Activated CD4-positive, alpha-beta T cell treated with anti-CD3 and anti-CD28 coated beads for 36 hours (primary cell): ENCODE measurements around the gene CDRT15. TPM values are rescaled to one million over a fixed set of nuclear protein-coding genes. Genes with fewer than 3 reads are reported as not detected.
A peak's percentile ranks its signal among the peaks of the same experiment; 100 is the strongest.

ENCODE experiments used
- ATAC-seq: fragments of 200-7000 bp; cut with Tn5 transposase; one replicate; pipeline ENCODE4 v1.10.0; 2021; ENCODE audit warnings: mild to moderate bottlenecking, moderate library complexity
- CTCF ChIA-PET: fragments of 350-600 bp; sonication (Branson Sonifier 250); formaldehyde crosslinking; loops from one replicate; lab custom pipeline; 2021; ENCODE audit warnings: antibody characterized with exemption; lab: Charles Lee
- POLR2A ChIA-PET: fragments of 350-600 bp; sonication (Branson Sonifier 250); formaldehyde crosslinking; loops from one replicate; lab custom pipeline; 2021; ENCODE audit warnings: antibody characterized with exemption, inconsistent platforms; lab: Charles Lee
- DNase-seq: peaks from one replicate; pipeline ENCODE4 v3.0.0-alpha.2; 2020
- H3K27ac Mint-ChIP-seq: one replicate; pipeline ENCODE4 v1.8.0; 2021; ENCODE audit warnings: mixed read lengths
- H3K27me3 Mint-ChIP-seq: one replicate; pipeline ENCODE4 v1.8.0; 2021; ENCODE audit warnings: mixed read lengths
- H3K36me3 Mint-ChIP-seq: one replicate; pipeline ENCODE4 v1.8.0; 2021; ENCODE audit warnings: low read depth, mixed read lengths
- H3K4me1 Mint-ChIP-seq: one replicate; pipeline ENCODE4 v1.8.0; 2021; ENCODE audit warnings: mixed read lengths
- H3K4me3 Mint-ChIP-seq: one replicate; pipeline ENCODE4 v1.8.0; 2021; ENCODE audit warnings: mild to moderate bottlenecking, moderate library complexity, mixed read lengths
- H3K9me3 Mint-ChIP-seq: one replicate; pipeline ENCODE4 v1.8.0; 2021; ENCODE audit warnings: low read depth, mixed read lengths
- intact Hi-C, 2 experiments: fragments of 100-400 bp; cut with DNase I in 1 of 2; cut with micrococcal nuclease in 1 of 2; formaldehyde crosslinking; loops; one replicate each; pipeline versions ENCODE4 v1.14.2 to v1.15.1; 2022 to 2024; cut with DNase I, micrococcal nuclease
- total RNA-seq, 2 experiments: library from RNA; stranded (reverse); gene quantifications; one replicate each; pipeline ENCODE4 v1.2.3, GENCODE V29; 2021

Gene CDRT15
- total RNA-seq, 2 experiments from 2014 or later = not detected

DNA sequence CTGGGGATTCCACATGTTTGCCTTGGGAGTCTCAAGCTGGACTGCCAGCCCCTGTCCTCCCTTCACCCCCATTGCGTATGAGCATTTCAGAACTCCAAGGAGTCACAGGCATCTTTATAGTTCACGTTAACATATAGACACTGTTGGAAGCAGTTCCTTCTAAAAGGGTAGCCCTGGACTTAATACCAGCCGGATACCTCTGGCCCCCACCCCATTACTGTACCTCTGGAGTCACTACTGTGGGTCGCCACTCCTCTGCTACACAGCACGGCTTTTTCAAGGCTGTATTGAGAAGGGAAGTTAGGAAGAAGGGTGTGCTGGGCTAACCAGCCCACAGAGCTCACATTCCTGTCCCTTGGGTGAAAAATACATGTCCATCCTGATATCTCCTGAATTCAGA is 28.9 kb downstream of the CDRT15 start:
- Mint-ChIP-seq H3K9me3 (no peaks in the 10 kb centered on the region), H3K27me3 (no peaks in the 10 kb centered on the region), H3K4me1 (peaks cover 49% of the 10 kb centered on the region), H3K36me3 (peaks cover 37% of the 10 kb centered on the region), H3K27ac (no peak overlapping the region), H3K4me3 (no peak overlapping the region)
- ChIA-PET CTCF (interaction anchor here (0.5 to 0.7 kb wide), 3 partner anchors 111 to 262 kb away, joined by 3 to 4 read pairs (median 4); no protein-coding TSS in a partner anchor), POLR2A (interaction anchor here (0.5 kb wide), 1 partner anchor 93 kb away, joined by 3 read pairs; the partner anchor contains the start of gene HS3ST3B1)
- DNase-seq (no peak), ATAC-seq (no peak)
- intact Hi-C loops = no loop called here

DNA sequence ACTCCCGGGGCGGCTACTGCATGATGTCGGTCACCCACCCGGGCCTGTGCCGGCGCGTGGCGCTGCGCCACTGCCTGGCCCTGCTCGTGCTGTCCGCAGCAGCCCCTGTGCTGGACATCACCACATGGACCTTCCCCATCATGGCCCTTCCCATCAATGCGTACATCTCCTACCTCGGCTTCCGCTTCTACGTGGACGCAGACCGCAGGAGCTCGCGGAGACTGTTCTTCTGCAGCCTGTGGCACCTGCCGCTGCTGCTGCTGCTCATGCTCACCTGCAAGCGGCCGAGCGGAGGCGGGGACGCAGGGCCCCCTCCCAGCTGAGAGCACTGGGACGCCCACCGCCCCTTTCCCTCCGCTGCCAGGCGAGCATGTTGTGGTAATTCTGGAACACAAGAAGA is 29.8 kb downstream of the CDRT15 start:
- Mint-ChIP-seq H3K9me3 (no peaks in the 10 kb centered on the region), H3K36me3 (peaks cover 38% of the 10 kb centered on the region), H3K4me3 (no peak overlapping the region), H3K27me3 (no peaks in the 10 kb centered on the region), H3K4me1 (peaks cover 58% of the 10 kb centered on the region), H3K27ac (no peak overlapping the region)
- intact Hi-C loops = no loop called here
- DNase-seq (no peak), ATAC-seq (no peak)
- POLR2A ChIA-PET = interaction anchor here (0.6 kb wide), 1 partner anchor 8 kb away, joined by 4 read pairs; no protein-coding TSS in a partner anchor
- CTCF ChIA-PET = interaction anchor here (0.5 to 0.8 kb wide), 3 partner anchors 9 to 261 kb away, joined by 3 to 4 read pairs (median 4); no protein-coding TSS in a partner anchor

- H3K9me3 Mint-ChIP-seq = no peaks in the 10 kb centered on the region
- no peaks in the 10 kb centered on the region for H3K27me3 Mint-ChIP-seq
- H3K4me1 Mint-ChIP-seq = peaks cover 60% of the 10 kb centered on the region
- DNase-seq (peak; percentile 77), ATAC-seq (peak; percentile 60)
- H3K36me3 Mint-ChIP-seq = peaks cover 34% of the 10 kb centered on the region
- H3K27ac Mint-ChIP-seq = peak overlapping the region; percentile 78
- ChIA-PET POLR2A (no interaction called here), CTCF (no interaction called here)
- no peak overlapping the region for H3K4me3 Mint-ChIP-seq
- intact Hi-C loops = no loop called here
These were observed 30.6 kb downstream of the CDRT15 start for GRCh38 chr17:14205992-14206461.

- POLR2A ChIA-PET = no interaction called here
- intact Hi-C loops = no loop called here
These were observed 31.3 kb downstream of the CDRT15 start for GRCh38 chr17:14205380-14205779.

GRCh38 chr17:14204546-14204945 is 32.1 kb downstream of the CDRT15 start:
- intact Hi-C loops = loop anchor here in 1 of 2 experiments (5.0 kb wide), 2 partner anchors 223 to 613 kb away; no protein-coding TSS in a partner anchor
- CTCF ChIA-PET = no interaction called here
- Mint-ChIP-seq H3K9me3 (no peaks in the 10 kb centered on the region), H3K36me3 (peaks cover 28% of the 10 kb centered on the region), H3K4me1 (peaks cover 73% of the 10 kb centered on the region), H3K27ac (peak overlapping the region; percentile 71), H3K27me3 (no peaks in the 10 kb centered on the region), H3K4me3 (no peak overlapping the region)
- no peak for ATAC-seq
- no peak for DNase-seq
- POLR2A ChIA-PET = no interaction called here

More at GRCh38 chr17:14205380-14205779, 31.3 kb downstream of the CDRT15 start:
- Mint-ChIP-seq H3K4me1 (peaks cover 65% of the 10 kb centered on the region), H3K27me3 (no peaks in the 10 kb centered on the region), H3K9me3 (no peaks in the 10 kb centered on the region), H3K36me3 (peaks cover 31% of the 10 kb centered on the region), H3K4me3 (peak overlapping the region; percentile 12), H3K27ac (peak overlapping the region; percentile 78)
- ATAC-seq (no peak), DNase-seq (no peak)
- CTCF ChIA-PET = no interaction called here

GRCh38 chr17:14204084-14204483 is 32.6 kb downstream of the CDRT15 start:
- peak overlapping the region; percentile 71 for H3K27ac Mint-ChIP-seq
- no peaks in the 10 kb centered on the region for H3K9me3 Mint-ChIP-seq
- ChIA-PET CTCF (interaction anchor here (0.6 to 1.4 kb wide), 9 partner anchors 8 to 148 kb away, joined by 3 to 5 read pairs (median 3); no protein-coding TSS in a partner anchor), POLR2A (interaction anchor here (0.8 to 1.2 kb wide), 3 partner anchors 65 to 97 kb away, joined by 3 to 5 read pairs (median 4); partner anchors contain the start of gene HS3ST3B1)
- peaks cover 29% of the 10 kb centered on the region for H3K36me3 Mint-ChIP-seq
- no peak for ATAC-seq
- H3K4me1 Mint-ChIP-seq = peaks cover 78% of the 10 kb centered on the region
- intact Hi-C loops = loop anchor here in 1 of 2 experiments (5.0 kb wide), 2 partner anchors 223 to 613 kb away; no protein-coding TSS in a partner anchor
- H3K4me3 Mint-ChIP-seq = no peak overlapping the region
- DNase-seq = no peak
- no peaks in the 10 kb centered on the region for H3K27me3 Mint-ChIP-seq

- Mint-ChIP-seq H3K4me1 (peaks cover 83% of the 10 kb centered on the region), H3K9me3 (no peaks in the 10 kb centered on the region), H3K27me3 (no peaks in the 10 kb centered on the region), H3K36me3 (peaks cover 35% of the 10 kb centered on the region), H3K27ac (peak overlapping the region; percentile 71), H3K4me3 (no peak overlapping the region)
- peak; percentile 60 for DNase-seq
- ChIA-PET CTCF (interaction anchor here (0.6 to 1.4 kb wide), 12 partner anchors 8 to 374 kb away, joined by 3 to 5 read pairs (median 4); no protein-coding TSS in a partner anchor), POLR2A (interaction anchor here (0.8 to 1.2 kb wide), 3 partner anchors 64 to 97 kb away, joined by 3 to 5 read pairs (median 4); partner anchors contain the start of gene HS3ST3B1)
- peak; percentile 55 for ATAC-seq
- intact Hi-C loops = loop anchor here in 1 of 2 experiments (2.0 to 5.0 kb wide), 3 partner anchors 224 to 614 kb away; no protein-coding TSS in a partner anchor
These were observed 33.3 kb downstream of the CDRT15 start for GRCh38 chr17:14203388-14203787.

DNA sequence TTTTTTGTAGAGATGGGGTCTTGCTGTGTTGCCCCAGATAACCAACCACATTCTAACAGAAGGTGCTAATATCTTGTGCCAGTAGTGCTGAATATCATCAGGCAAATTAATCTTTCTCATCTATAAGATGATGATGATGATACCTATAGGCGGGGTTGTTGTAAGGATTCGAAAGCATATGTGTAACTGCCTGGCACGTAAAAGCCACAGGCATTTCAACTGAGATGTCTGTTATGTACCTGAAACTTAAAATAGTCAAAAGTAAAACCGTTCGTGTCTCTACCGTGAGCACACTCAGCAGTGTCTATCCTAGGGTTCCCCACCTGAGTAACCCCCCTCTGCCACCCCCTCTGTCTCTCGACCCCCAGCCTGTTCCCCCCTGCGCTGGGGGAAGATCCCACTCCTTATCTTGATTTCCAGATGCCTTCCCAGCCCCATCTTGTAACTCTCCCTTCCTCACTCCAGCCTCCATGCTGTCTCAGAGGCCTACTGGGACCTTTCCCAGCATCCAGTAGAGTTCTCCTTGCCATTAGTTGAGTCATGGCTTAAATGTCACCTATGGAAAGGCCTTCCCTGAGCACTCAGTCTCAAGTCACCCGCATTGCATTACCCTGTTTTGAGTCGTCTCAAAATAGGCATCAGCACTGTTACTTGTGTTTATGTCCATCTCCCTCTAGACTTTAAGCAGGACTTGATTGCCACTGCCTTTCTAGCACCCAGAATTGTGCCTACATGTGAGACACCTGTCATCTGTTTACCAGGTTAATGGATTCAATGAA is 34.1 kb downstream of the CDRT15 start:
- Mint-ChIP-seq H3K27me3 (no peaks in the 10 kb centered on the region), H3K36me3 (peaks cover 37% of the 10 kb centered on the region), H3K27ac (peak overlapping the region; percentile 94), H3K4me1 (peaks cover 90% of the 10 kb centered on the region), H3K4me3 (peak overlapping the region; percentile 42), H3K9me3 (no peaks in the 10 kb centered on the region)
- CTCF ChIA-PET = interaction anchor here (0.6 to 1.4 kb wide), 8 partner anchors 9 to 373 kb away, joined by 3 to 5 read pairs (median 3); no protein-coding TSS in a partner anchor
- POLR2A ChIA-PET = interaction anchor here (1.2 kb wide), 1 partner anchor 98 kb away, joined by 5 read pairs; the partner anchor contains the start of gene HS3ST3B1
- ATAC-seq (peak; percentile 28), DNase-seq (no peak)
- intact Hi-C loops = loop anchor here in 1 of 2 experiments (1.0 to 5.0 kb wide), 4 partner anchors 133 to 615 kb away; partner anchors contain the start of gene COX10

DNA sequence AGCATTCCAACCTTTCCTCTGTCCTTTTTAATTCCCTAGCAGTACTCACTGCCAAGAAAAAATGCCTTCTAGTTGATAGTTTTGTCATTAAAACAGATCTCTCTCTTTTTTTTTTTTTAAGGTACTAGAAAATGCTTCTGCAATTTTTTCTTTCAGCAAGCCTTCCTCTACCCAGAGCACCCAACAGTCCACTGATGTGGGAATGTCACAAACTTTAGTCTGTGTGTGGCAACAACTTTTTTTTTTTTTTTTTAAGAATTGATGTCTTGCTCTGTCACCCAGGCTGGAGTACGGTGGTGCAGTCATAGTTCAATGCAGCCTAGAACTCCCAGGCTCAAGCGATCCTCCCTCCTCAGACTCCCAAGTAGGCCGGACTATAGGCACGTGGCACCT is 34.7 kb downstream of the CDRT15 start:
- POLR2A ChIA-PET = no interaction called here
- H3K27me3 Mint-ChIP-seq = no peaks in the 10 kb centered on the region
- CTCF ChIA-PET = interaction anchor here (0.5 kb wide), 1 partner anchor 20 kb away, joined by 3 read pairs; no protein-coding TSS in a partner anchor
- peak overlapping the region; percentile 42 for H3K4me3 Mint-ChIP-seq
- H3K27ac Mint-ChIP-seq = peak overlapping the region; percentile 94
- H3K4me1 Mint-ChIP-seq = peaks cover 94% of the 10 kb centered on the region
- ATAC-seq = no peak
- H3K36me3 Mint-ChIP-seq = peaks cover 38% of the 10 kb centered on the region
- DNase-seq = no peak
- H3K9me3 Mint-ChIP-seq = no peaks in the 10 kb centered on the region
- intact Hi-C loops = loop anchor here in 1 of 2 experiments (1.0 to 5.0 kb wide), 5 partner anchors 83 to 615 kb away; partner anchors contain the start of gene COX10

- H3K4me1 Mint-ChIP-seq = peaks cover 100% of the 10 kb centered on the region
- POLR2A ChIA-PET = interaction anchor here (0.6 kb wide), 1 partner anchor 143 kb away, joined by 3 read pairs; no protein-coding TSS in a partner anchor
- peak overlapping the region; percentile 42 for H3K4me3 Mint-ChIP-seq
- no peaks in the 10 kb centered on the region for H3K9me3 Mint-ChIP-seq
- H3K36me3 Mint-ChIP-seq = peaks cover 43% of the 10 kb centered on the region
- DNase-seq (peak; percentile 72), ATAC-seq (peak; percentile 45)
- peak overlapping the region; percentile 94 for H3K27ac Mint-ChIP-seq
- CTCF ChIA-PET = interaction anchor here (0.5 to 1.0 kb wide), 2 partner anchors 21 to 77 kb away, joined by 3 read pairs; no protein-coding TSS in a partner anchor
- intact Hi-C loops = loop anchor here in 1 of 2 experiments (2.0 to 5.0 kb wide), 3 partner anchors 83 to 616 kb away; no protein-coding TSS in a partner anchor
- no peaks in the 10 kb centered on the region for H3K27me3 Mint-ChIP-seq
These were observed 35.4 kb downstream of the CDRT15 start for GRCh38 chr17:14201021-14201987.
